Measurements from ENCODE around the gene EPN2. TPM values are rescaled to one million over a fixed set of nuclear protein-coding genes. Genes with fewer than 3 reads are reported as not detected.

Gene EPN2
- total and polyA plus RNA-seq, 10 of the 15 experiments (the other 5 are each of a cell fraction or from before 2014, with no cell fraction given): 0.26 to 8.4 (median 4.7) TPM

GRCh38 chr17:19303367-19303776, 66.2 kb downstream of the EPN2 start (continued):
- TF ChIP-seq MYC (IDR thresholded peaks at IDR 0.05; ENCODE audit: insufficient read depth, insufficient read length, insufficient replicate concordance, low read length, severe bottlenecking): no peak
- TF ChIP-seq TCF3 (IDR thresholded peaks at IDR 0.05; ENCODE audit: borderline replicate concordance, insufficient read depth, low read depth, low read length): no peak
- no peak for TF ChIP-seq CHD1 (IDR thresholded peaks at IDR 0.05; ENCODE audit: low read depth, low read length)
- 0 out of 2 replicates have a peak, but pooled peaks have one; percentile 18 for TF ChIP-seq BCL11A (IDR thresholded peaks at IDR 0.05; ENCODE audit: low read depth, low read length)
- TF ChIP-seq PML (IDR thresholded peaks at IDR 0.05; ENCODE audit: low read length): no peak
- TF ChIP-seq SUPT20H (IDR thresholded peaks at IDR 0.05; ENCODE audit: borderline replicate concordance, control insufficient read depth, low read depth, low read length): no peak

GRCh38 chr17:19304209-19304608, 67.0 kb downstream of the EPN2 start:
- no TSS peak for BruUV-seq (replicated peaks)
- peak; percentile 54 for FAIRE-seq
- WGBS (ENCODE audit: insufficient coverage, insufficient replicate concordance, low lambda C conversion rate, missing lambda C conversion rate): 55% methylated on average over 7 of the region's 7 CpGs
- Histone ChIP-seq H3K79me2 (ENCODE audit: control insufficient read depth, insufficient read depth, low read length) (no peaks in the 10 kb centered on the region), H3K4me3 (no peak overlapping the region), H3K4me2 (ENCODE audit: control insufficient read depth, insufficient read depth) (no peak overlapping the region), H2AFZ (ENCODE audit: control insufficient read depth, low read depth, low read length) (no peak overlapping the region), H3K27me3 (replicated peaks in 1 of 2; ENCODE audit: control insufficient read depth in 2 of 2, insufficient read depth in 2 of 2, low read length in 1 of 2) (no peaks in the 10 kb centered on the region), H3K9me3 (replicated peaks; ENCODE audit: control insufficient read depth, insufficient read depth, low read length) (no peaks in the 10 kb centered on the region), H3K27ac (ENCODE audit: control insufficient read depth, insufficient read depth) (no peak overlapping the region), H3K36me3 (ENCODE audit: control insufficient read depth in 2 of 2, insufficient read depth in 2 of 2, low read length in 1 of 2) (no peaks in the 10 kb centered on the region), H3K9ac (ENCODE audit: control insufficient read depth, insufficient read depth, low read length) (no peak overlapping the region), H3K4me1 (ENCODE audit: control insufficient read depth, insufficient read depth, low read length) (peaks cover 42% of the 10 kb centered on the region), H4K20me1 (ENCODE audit: control insufficient read depth, insufficient read depth) (peaks cover 3% of the 10 kb centered on the region; the same call in 1 of the 2 replicates)
- SMC1A ChIA-PET (ENCODE audit: uncharacterized antibody, unreplicated experiment): no interaction called here
- in situ Hi-C loops (cut with MboI) (no loop called here), intact Hi-C loops (cut with micrococcal nuclease; ENCODE audit: unreplicated experiment) (no loop called here)
- DNase-seq (ENCODE audit: low read depth, low spot score): no peak
- RAD21 ChIA-PET (ENCODE audit: unreplicated experiment): no interaction called here
- POLR2A ChIA-PET: no interaction called here
- CTCF ChIA-PET: no interaction called here
- ATAC-seq: peak; percentile 17
- no peak for TF ChIP-seq USF1 (IDR thresholded peaks at IDR 0.05; ENCODE audit: borderline replicate concordance, extremely low read length, insufficient read depth, low read depth, low read length)
- TF ChIP-seq SPI1 (IDR thresholded peaks at IDR 0.05; ENCODE audit: borderline replicate concordance, insufficient read depth, low read depth, low read length): peak; percentile 79; the same call in 1 of the 2 replicates
- no peak for TF ChIP-seq BMI1 (IDR thresholded peaks at IDR 0.05; ENCODE audit: borderline replicate concordance)
- TF ChIP-seq JUNB (IDR thresholded peaks at IDR 0.05): peak; percentile 15; the same call in 1 of the 2 replicates
- TF ChIP-seq ASH2L (IDR thresholded peaks at IDR 0.05; ENCODE audit: borderline replicate concordance, low read depth): no peak
- 0 out of 2 replicates have a peak, but pooled peaks have one; percentile 11 for TF ChIP-seq BCL11A (IDR thresholded peaks at IDR 0.05; ENCODE audit: low read depth, low read length)
- TF ChIP-seq CHD1 (IDR thresholded peaks at IDR 0.05; ENCODE audit: low read depth, low read length): no peak
- no peak for TF ChIP-seq KAT2A (conservative IDR thresholded peaks at IDR 0.05; ENCODE audit: control insufficient read depth, low read depth, low read length)
- TF ChIP-seq ATF7 (IDR thresholded peaks at IDR 0.05; ENCODE audit: low read depth): peak; percentile 85
- TF ChIP-seq DPF2 (IDR thresholded peaks at IDR 0.05): peak; percentile 34; the same call in 1 of the 2 replicates
- TF ChIP-seq SIX5 (IDR thresholded peaks at IDR 0.05; ENCODE audit: low read depth, low read length, severe bottlenecking): no peak
- TF ChIP-seq ETV6 (conservative IDR thresholded peaks at IDR 0.05 in 1 of 2, IDR thresholded peaks at IDR 0.05 in 1 of 2; ENCODE audit: borderline replicate concordance in 1 of 2, low read depth in 1 of 2): peak in 1 of 2 experiments; percentile 43; a peak in 2 of 4 replicates
- no peak for TF ChIP-seq LARP7 (IDR thresholded peaks at IDR 0.05)
- TF ChIP-seq MYB (IDR thresholded peaks at IDR 0.05; ENCODE audit: borderline replicate concordance, low read depth, low read length): no peak
- no peak for TF ChIP-seq NFYB (IDR thresholded peaks at IDR 0.05; ENCODE audit: insufficient read depth, low read depth, low read length)
- TF ChIP-seq RUNX3 (IDR thresholded peaks at IDR 0.05; ENCODE audit: low read length): peak; percentile 81
- no peak for TF ChIP-seq MEF2B (IDR thresholded peaks at IDR 0.05; ENCODE audit: partially characterized antibody, poor library complexity, severe bottlenecking)
- no peak for TF ChIP-seq MLLT1 (IDR thresholded peaks at IDR 0.05)

Data from GM12878 (cell line).